ENCODE data around the gene PFN1.
A peak's percentile ranks its signal among the peaks of the same experiment; 100 is the strongest.
"Not testable (repeated sequence)": the region's sequence is repeated elsewhere in the genome, so short reads cannot be mapped to it uniquely, and the experiment has no call there.

Gene PFN1

GRCh38 chr17:4945176-4945943, 3.0 kb downstream of the PFN1 start:
- DNase-seq: peak; percentile 93

GRCh38 chr17:4944554-4945175, 3.7 kb downstream of the PFN1 start:
- DNase-seq: peak; percentile 53

- peak; percentile 86 for DNase-seq
Observed at GRCh38 chr17:4944163-4944553, 4.2 kb downstream of the PFN1 start.

- DNase-seq: no peak
Observed at GRCh38 chr17:4942760-4943508, 5.4 kb downstream of the PFN1 start.

- DNase-seq: no peak
Observed at GRCh38 chr17:4941319-4941610, 7.1 kb downstream of the PFN1 start.

- DNase-seq: peak; percentile 69
Observed at GRCh38 chr17:4940555-4941318, 7.6 kb downstream of the PFN1 start.

GRCh38 chr17:4939796-4940554, 8.4 kb downstream of the PFN1 start, which contains the start of the genes RNF167 and SLC25A11:
Gene RNF167, plus strand, starts transcription at chr17:4940268. Its CDS starts 642 bp downstream, at chr17:4940910.
Gene SLC25A11, minus strand, starts transcription at chr17:4940046. Its CDS starts 136 bp downstream, at chr17:4939910.
- DNase-seq: peak; percentile 99

GRCh38 chr17:4939546-4939795, 8.9 kb downstream of the PFN1 start:
- DNase-seq: no peak

- peak; percentile 22 for DNase-seq
Observed at GRCh38 chr17:4938688-4939545, 9.4 kb downstream of the PFN1 start.

GRCh38 chr17:4938069-4938491, 10.2 kb downstream of the PFN1 start:
- no peak for DNase-seq

- no peak for DNase-seq
Observed at GRCh38 chr17:4937553-4937952, 10.8 kb downstream of the PFN1 start.

GRCh38 chr17:4936436-4936835, 11.9 kb downstream of the PFN1 start:
- DNase-seq: no peak

GRCh38 chr17:4935650-4936049, 12.7 kb downstream of the PFN1 start:
- DNase-seq: no peak

- peak; percentile 32 for DNase-seq
Observed at GRCh38 chr17:4934173-4934979, 14.0 kb downstream of the PFN1 start.

- no peak for DNase-seq
Observed at GRCh38 chr17:4933646-4934045, 14.7 kb downstream of the PFN1 start.

GRCh38 chr17:4932756-4933155, 15.6 kb downstream of the PFN1 start:
- no peak for DNase-seq

- DNase-seq: no peak
Observed at GRCh38 chr17:4931963-4932362, 16.4 kb downstream of the PFN1 start, which contains the start of gene GP1BA. Gene GP1BA, plus strand, starts transcription at chr17:4932277. Its CDS starts 328 bp downstream, at chr17:4932605.

GRCh38 chr17:4928881-4929280, 19.4 kb downstream of the PFN1 start:
- no peak for DNase-seq

GRCh38 chr17:4926577-4927335, 21.6 kb downstream of the PFN1 start:
- not testable (repeated sequence) for DNase-seq

GRCh38 chr17:4921320-4921719, 27.0 kb downstream of the PFN1 start:
- no peak for DNase-seq

Measured in activated CD4-positive, alpha-beta T cell treated with anti-CD3 and anti-CD28 coated beads, Interleukin-2, Interleukin-6, amounts not matched to agents 100 ng/mL and 50 ng/mL, durations not matched to agents 16 hours and 8 hours (primary cell).